Measurements from ENCODE around the gene ZC3H12D.
"Not testable (repeated sequence)": the region's sequence is repeated elsewhere in the genome, so short reads cannot be mapped to it uniquely, and the experiment has no call there.

ZC3H12D gene

DNA sequence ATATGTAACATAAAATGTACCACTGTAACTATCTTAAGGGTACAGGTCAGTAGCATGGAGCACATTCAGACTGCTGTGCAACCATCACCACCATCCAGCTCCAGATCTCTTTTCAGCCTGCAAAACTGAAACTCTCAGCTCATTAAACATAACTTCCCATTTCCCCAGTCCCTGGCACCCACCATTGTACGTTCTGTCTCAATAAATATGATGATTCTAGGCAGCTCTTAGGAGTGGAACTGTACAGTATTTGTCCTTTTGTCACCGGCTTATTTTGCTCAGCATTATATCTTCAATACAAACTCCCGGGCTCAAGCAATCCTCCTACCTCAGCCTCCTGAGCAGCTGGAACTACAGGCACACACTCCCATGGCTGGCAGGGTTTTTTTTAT, 1.5 kb downstream of the ZC3H12D start:
- no peak for DNase-seq

DNA sequence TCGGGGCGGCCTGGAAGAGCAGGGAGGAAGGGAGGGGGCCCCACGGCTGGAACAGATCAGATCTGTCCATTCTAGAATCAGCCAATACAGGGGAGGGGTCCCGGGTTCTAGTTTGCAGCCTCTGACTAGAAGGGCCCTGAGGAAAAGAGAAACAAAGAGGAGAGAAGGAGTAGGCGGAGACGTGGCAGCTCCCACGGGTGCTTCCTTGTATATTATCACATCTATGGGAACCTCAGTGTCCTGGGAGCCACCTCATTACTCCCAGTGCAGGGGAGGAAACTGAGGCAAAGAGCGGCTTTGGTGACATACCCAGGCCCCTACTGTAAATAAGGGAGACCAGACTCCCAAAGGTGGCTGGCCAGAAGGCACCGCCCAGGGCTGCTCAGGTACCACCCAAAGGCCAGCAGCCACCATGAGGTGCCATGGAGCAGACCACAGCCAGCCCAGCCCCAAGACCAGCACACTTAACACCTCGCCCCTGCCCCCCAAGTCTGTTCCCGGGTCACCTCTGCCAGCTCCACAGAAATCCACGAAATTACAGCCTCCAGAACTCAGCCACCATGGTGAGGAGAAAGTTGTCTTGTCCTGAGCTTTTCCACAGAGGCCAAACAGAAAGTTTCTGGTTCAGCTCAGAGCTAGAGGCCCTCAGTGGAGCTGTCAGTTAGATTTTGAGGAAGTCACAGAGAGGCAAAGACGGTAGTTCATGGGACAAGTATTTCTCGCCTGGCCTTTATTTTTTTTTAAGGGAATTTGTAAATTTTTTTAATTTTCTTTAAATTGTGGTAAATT, 2.1 kb downstream of the ZC3H12D start:
- no peak for DNase-seq

DNA sequence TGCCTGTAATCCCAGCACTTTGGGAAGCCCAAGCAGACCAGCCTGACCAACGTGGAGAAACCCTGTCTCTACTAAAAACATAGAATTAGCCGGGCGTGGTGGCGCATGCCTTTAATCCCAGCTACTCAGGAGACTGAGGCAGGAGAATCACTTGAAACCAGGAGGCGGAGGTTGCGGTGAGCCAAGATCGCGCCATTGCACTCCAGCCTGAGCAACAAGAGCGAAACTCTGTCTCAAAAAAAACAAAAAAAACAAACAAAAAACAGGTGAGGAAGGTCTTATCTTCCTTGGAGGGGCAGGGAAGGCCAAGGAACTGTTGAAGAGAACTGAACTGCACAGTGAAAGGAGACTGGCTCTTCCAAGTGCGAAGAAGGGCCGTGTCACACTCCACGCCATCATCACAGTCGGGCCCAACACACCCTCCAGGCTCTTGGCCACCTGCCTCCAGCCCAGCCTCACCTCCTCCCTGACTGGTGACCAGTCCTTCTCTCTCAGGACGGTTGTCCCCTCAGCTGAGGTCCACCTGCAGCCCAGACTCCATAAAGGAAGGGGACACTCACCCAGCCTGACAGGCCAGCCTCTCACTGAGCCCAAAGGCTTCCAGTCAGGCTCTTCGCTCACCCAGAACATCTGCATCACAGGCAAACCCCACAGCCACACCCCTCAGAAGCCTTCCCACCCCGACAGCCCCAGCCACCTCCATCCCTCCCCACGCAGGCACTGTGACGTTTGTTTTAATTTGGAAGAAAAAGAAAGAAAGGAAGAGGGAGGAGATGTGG, 4.1 kb downstream of the ZC3H12D start:
- no peak for DNase-seq

DNA sequence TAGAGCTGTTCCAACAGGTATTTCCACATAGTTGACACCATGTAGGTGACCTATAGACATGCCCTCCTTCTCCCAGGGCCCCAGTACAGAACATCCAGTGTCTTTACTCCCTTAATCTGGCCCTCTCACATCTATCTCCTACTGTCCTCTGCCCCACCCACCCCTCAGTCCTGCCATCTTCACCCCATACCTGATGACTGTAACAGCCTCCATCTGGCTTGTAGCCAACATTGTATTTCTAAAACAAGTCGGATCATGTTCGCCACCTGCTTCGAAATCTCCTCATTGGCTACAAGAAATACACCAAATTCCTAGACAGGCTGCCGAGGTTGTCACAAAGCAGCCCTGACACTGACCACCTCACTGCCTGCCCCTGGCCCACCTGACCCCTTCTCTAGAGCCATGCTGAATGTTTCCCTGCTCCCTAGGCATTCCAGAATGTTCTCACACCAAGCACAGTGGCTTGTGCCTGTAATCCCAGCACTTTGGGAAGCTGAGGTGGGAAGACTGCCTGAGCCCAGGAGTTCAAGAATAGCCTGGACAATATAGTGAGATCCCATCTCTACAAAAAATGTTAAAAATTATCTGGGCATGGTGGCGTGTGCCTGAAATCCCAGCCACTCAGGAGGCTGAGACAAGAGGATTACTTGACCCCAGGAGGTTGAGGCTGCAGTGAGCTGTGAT, 6.0 kb downstream of the ZC3H12D start:
- no peak for DNase-seq

DNA sequence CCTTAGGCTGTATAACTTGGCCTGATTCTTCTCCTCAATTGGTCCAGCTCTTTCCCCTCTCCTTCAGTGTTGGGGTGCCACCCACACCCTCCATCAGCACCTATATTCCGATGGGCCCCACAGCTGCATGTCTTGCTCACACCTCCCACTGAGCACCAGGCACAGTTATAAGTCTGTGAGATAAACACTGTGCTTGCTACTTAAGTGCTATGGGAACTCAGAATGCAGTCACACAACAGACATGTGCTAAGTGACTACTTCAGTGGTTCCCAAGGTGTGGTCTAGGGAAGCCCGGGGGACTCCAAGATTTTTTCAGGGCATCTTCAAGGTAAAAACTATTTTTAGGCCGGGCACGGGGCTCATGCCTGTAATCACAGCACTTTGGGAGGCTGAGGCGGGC, 7.3 kb downstream of the ZC3H12D start:
- DNase-seq: no peak

DNA sequence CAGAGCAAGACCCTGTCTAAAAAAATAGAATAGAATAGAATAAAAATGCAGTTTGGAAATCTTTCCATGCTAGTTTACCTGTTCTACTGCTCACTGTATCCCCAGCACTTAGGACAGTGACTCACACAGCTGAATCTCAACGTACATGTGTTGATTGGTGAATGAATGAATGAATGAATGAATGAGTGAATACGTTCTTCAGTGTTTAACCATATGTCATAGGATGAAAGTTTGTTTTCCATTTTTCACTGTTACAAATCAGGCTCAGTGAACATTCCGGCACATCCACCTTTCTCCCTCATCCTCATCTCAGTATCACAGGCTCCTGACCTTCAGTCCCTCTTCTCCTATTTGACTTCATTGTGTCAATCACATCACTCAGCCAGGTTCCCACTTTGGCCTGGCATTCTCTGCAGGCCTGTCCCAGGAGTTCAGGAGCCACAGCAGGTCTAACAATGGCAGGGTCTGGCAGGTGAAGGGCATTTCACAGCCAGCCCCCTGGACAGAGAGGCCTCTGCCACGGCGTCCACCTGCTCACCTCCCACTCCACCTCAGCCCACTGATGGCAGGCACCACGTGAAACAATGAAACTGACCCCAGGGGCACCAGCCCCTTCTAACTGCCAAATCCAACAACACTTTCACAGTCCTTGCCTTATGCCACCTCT, 7.9 kb downstream of the ZC3H12D start:
- DNase-seq: no peak

DNA sequence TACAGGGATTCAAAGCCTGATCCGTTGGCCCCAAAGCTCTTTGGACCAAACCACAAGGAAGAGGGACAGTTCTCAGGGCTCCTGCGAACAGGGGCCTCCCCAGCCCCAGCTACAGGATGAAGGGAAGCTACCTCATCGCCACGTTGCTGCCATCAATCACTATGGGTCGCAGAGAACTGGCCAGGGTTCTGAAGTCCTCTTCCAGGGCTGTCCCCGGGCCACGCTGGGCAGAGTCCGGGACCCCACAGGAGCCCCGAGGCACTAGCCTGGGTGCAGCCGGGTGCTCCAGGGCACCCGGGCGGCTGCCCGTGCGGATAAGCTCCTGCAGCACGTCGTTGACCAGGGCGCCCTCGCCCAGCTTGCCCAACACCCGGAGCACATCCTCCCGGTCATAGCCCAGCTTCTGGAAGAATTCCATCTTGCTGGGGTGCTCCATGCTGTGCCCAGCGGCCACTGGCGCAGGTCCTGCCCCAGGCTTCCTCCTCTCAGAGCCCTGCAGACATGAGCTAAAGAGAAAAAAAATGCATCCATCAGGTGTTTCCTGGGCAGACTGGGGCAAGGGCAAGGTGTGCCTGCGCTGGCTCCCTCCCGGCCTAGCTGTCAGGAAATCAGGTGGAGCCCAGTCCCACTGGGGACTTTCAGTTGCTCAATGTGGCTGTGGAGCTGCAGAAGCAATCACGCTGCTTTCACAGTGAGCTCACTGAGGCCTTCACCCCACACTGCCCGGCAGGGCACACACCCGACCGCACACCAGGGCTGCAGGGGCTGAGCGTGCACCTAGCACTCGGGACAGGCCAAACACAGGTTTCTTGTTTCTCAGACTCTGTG, 10.5 kb downstream of the ZC3H12D start:
- no peak for DNase-seq

DNA sequence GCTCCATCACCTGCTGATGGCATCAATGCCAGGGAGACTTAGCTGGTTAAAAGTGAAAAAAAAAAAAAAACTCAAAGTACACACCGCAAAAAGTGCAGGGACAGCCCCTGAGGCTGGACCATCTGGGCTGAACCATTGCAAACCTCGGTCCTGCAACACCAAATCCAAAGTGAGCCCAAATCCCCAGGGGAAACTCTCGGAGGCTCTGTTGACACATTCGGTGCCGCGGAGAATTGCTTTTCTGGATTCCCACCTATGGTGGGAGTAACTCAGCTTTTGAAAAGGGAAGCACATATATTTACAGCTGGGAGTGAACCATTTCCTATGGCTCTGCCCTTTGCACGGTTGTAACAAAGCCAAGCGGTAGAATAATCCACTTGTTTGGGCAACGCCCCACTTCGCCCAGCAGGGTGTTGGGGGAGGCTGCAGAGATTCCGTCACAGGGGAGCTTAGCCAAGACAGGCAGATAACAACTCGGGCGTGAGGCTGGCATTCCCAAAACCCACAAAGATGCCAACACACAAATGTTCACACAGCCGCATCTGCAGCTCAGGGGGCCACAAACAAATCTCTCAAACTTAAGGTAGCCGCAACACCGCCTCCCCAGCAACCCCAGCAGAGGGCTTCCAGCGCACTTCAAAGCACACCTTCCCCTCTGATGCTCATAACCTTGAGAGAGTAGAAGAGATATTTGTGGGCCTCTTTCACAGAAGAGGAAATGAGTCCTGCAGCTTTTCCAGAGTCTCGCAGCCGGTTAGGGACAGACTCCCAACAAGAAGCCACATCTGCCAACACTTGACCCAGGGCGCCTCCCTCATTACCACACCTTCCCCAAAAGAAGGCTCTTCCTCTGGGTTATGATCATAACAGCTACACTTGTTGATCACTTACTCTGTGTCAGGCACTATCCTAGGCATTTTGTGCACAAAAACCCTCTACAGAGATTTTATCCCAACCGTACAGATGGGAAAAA, 11.4 kb downstream of the ZC3H12D start:
- no peak for DNase-seq

DNA sequence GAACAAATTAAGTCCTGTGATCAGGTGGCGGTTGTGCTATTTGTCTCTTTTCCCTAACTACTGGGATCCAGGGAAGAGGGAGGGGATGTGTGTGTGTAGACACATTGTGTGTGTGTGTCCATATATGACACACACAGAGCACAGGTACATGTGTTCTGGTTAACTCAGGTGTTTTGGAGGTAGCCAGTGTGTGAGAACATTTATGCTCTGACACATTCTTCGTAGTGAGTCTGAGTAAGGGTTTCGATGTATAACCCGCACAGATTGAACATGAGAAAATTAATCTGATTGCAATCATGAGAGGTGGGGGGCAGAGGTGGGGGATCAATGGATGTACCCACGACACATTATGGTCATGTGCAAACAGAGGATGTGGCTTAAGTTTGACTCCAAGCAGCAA, 12.6 kb downstream of the ZC3H12D start:
- DNase-seq: no peak

DNA sequence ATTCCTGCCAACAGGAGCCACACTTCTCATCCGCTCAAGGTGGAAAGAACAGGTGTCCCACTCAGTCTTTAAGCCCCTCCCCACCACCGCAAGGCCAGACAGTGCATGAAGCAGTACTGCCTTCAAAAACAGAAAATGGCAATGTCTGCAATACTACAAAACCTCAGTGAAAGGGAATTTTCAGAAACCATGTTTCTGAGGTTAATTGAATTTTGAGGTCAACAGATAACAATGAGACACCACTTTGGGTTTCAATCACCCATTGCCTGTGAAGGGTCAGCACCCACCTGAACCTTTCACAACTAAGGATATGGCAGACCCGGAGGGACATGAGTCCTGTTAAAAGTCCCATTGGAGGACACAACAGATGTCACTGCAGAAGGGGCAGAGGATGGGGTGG, 13.0 kb downstream of the ZC3H12D start:
- DNase-seq: no peak

DNA sequence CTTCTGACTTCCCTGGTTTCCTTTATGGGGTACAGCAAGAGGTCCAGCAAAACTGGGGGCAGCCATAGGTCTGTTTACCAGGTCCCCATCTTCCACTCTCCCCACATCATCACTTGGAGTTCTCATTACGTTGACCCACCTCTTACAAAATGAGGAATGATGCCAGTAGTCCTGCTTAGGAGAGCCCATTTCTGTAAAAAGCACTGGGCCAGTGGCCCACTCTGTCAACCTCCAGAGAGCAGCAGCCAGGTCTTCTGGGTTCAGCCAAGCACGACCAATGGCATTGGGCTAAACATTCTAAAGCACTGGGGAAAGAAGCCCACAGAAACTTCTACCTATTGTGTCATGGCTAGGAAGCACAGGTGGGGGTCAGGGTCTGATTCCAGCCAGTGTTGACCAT, 13.9 kb downstream of the ZC3H12D start:
- no peak for DNase-seq

DNA sequence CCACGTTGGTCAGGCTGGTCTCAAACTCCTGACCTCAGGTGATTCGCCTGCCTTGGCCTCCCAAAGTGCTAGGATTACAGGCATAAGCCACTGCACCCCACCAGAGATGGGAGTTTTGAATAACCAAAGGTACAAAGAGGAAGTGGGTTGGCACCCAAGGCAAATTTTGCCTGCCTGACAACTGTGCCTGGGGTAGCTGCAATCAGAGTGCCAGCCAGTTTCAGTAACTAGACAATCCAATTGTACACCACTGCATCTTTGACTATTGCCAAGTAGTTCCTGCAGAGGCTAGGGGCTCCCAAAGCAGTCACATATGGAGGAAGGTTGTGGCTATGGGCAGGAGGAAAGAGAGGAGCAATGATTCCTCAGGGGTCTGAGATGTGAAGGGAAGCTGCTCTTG, 16.6 kb downstream of the ZC3H12D start:
- no peak for DNase-seq

DNA sequence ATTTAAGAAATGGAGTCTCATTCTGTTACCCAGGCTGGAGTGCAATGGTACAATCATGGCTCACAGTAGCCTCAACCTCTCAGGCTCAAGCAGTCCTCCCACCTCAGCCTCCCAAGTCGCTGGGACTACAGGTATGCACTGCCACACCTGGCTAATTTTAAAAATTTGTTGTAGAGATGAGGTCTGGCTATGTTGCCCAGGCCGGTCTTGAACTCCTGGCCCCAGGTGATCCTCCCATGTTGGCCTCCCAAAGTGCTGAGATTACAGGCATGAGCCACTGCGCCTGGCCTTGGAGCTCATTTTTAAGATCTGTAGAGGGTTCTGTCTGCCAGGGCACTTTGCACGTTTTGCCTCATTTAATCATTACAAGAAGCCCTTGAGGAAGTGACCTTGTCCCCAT, 17.5 kb downstream of the ZC3H12D start:
- DNase-seq: no peak

DNA sequence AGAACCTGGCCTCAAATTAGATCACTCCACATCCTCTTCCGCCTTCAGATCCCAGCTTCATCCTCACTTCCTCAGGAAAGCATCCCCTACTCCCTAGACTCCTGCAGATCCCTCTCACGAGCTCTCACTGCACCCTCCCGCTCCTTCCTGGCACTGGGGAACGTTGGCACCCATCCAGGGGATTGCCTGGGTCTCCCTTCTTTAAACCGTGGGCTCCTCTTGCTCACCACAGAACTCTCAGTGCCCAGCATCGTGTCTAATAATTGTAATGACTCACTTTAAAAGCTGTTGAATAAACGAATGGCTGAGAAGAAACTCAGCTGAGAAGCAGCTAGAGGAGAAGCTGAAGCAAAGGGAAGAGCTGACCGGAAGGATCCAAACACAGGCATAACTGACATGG, 20.4 kb downstream of the ZC3H12D start:
- no peak for DNase-seq

DNA sequence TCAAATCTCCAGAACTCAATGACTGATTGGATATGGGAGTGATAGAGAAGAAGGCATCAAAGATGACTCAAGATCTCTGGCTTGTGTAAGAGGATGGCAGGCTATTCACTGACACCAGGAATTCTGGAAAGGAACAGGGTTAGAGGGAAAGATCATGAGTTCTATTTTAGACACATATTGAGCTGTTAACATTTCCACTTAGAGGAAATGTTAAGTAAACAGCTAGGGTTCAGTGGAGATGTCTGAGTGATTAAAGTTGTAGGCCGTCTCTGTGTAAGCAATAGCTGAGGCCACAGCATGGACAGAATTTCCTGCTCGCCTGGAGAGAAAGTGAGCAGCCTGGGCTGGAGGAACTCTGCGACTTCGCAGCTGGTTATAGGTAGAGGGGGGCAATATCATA, 21.0 kb downstream of the ZC3H12D start:
- no peak for DNase-seq

DNA sequence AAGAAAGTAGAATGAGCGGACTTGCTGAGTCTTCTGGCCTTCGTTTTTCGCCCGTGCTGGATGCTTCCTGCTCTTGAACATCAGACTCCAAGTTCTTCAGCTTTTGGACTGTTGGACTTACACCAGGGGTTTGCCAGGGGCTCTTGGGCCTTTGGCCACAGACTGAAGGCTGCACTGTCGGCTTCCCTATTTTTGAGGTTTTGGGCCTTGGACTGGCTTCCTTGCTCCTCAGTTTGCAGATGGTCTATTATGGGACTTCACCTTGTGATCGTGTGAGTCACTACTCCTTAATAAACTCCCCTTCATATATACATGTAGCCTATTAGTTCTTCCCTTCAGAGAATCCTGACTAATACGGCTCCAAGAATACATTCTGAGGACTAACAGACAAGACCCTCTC, 22.1 kb downstream of the ZC3H12D start:
- not testable (repeated sequence) for DNase-seq

DNA sequence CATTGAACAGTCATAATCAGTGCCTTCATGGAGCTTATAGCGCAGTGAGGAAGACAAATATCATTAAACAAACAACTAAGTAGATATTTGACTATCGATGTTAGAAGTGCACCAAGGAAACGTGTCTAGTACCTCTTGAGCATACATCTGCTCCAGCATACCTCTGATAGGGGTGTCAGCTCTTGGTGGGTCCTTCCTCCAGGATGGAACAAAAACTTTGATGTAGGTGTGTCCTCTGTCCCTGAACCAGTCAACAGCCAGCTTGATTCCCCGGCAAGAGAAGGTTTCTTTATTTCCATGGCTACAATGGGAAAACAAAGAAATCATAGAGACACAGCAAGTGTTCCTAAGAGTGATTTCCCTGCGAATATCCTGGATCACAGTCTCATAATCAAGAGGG, 23.1 kb downstream of the ZC3H12D start:
- DNase-seq: no peak

DNA sequence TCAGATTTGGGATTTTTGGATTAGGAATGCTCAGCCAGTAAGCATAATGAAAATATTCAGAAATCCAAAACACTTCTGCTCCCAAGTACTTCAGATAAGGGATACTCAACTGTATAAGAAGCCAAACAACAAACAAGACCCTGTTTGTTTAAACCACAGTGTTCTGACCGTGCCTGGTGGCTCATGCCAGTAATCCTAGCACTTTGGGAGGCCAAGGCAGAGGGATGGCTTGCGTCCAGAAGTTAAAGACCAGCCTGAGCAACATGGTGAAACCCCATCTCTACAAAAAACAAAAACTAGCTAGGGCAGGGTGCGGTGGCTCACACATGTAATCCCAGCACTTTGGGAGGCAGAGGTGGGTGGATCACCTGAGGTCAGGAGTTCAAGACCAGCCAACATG, 24.6 kb downstream of the ZC3H12D start:
- not testable (repeated sequence) for DNase-seq

DNA sequence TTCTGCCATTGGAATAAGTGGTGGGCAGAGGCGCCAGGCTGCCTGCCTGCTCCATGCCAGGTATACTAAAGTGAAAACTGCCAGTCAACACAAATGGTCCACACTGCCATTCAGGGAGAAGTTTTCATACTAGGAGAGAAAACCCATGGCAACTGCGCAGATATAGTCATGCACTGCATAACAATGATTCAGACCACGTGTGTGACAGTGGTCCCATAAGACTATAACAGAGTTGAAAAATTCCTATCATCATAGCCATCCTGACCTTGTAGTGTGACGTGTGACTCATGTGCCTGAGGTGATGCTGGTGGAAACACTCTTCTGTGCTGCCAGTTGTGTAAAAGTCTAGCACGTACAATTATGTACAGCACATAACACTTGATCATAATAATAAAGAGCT, 25.1 kb downstream of the ZC3H12D start:
- DNase-seq: no peak

DNA sequence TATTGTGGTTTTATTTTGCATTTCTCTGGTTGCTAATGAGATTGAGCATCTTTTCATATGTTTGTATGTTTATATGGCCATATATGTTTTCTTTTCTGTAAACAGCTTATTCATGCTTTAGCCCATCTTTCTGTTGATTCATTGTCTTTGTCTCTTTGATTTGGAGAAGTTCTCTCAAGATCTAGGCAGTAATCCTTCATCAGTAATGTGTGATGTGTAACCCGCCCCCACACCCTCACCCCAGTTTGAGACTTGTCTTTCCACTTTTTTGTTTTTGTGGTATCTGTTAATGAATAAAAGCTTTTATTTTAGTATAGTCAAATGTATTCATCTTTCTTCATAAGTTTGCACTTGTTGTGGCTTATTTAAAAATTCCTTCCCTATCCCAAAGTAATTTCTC, 26.0 kb downstream of the ZC3H12D start:
- DNase-seq: no peak

DNA sequence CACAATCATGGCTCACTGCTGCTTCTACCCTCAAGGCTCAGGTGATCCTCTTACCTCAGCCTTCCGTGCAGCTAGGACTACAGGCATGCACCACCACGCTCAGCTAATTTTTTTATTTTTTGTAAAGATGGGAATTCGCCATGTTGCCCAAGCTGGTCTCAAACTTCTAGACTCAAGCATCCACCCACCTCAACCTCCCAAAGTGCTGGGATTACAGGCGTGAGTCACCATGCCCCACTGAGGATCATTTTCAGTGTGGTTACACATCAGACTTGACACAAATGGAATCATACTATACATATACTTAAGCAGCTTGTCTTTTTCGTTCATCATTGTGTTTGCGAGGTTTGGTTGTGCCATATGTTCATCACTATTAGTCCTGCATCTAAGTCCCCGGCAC, 26.6 kb downstream of the ZC3H12D start:
- DNase-seq: no peak

Measured in amniotic stem cell (primary cell).